Activated B cell treated with CpG ODN at 0.5 μM for 24 hours (primary cell): Measurements from ENCODE around the gene ZKSCAN5. TPM values are rescaled to one million over a fixed set of nuclear protein-coding genes. Genes with fewer than 3 reads are reported as not detected.

ENCODE experiments used
- ATAC-seq: fragments of 200-7000 bp; cut with Tn5 transposase; one replicate; pipeline ENCODE4 v1.10.0; 2021; ENCODE audit warnings: low read depth, mild to moderate bottlenecking, moderate library complexity
- CTCF ChIA-PET: fragments of 350-600 bp; sonication (Branson Sonifier 250); formaldehyde crosslinking; loops from one replicate; lab custom pipeline; 2021; ENCODE audit warnings: antibody characterized with exemption; lab: Charles Lee
- POLR2A ChIA-PET: fragments of 350-600 bp; sonication (Branson Sonifier 250); formaldehyde crosslinking; loops from one replicate; lab custom pipeline; 2021; ENCODE audit warnings: antibody characterized with exemption; lab: Charles Lee
- DNase-seq: peaks from one replicate; pipeline ENCODE4 v3.0.0; 2022
- H3K27ac Mint-ChIP-seq: one replicate; pipeline ENCODE4 v1.8.0; 2020; ENCODE audit warnings: mixed read lengths
- H3K27me3 Mint-ChIP-seq: one replicate; pipeline ENCODE4 v1.8.0; 2021; ENCODE audit warnings: mixed read lengths
- H3K36me3 Mint-ChIP-seq: one replicate; pipeline ENCODE4 v1.8.0; 2021; ENCODE audit warnings: low read depth, mixed read lengths
- H3K4me1 Mint-ChIP-seq: one replicate; pipeline ENCODE4 v1.8.0; 2021; ENCODE audit warnings: mixed read lengths
- H3K4me3 Mint-ChIP-seq: one replicate; pipeline ENCODE4 v1.8.0; 2020; ENCODE audit warnings: mild to moderate bottlenecking, mixed read lengths
- H3K9me3 Mint-ChIP-seq: one replicate; pipeline ENCODE4 v1.8.0; 2020; ENCODE audit warnings: mixed read lengths
- intact Hi-C: fragments of 100-400 bp; cut with micrococcal nuclease; formaldehyde crosslinking; loops from one replicate; pipeline ENCODE4 v1.15.1; 2024
- total RNA-seq: library from RNA; stranded (reverse); gene quantifications from 2 replicates; pipeline ENCODE4 v1.2.3, GENCODE V29; 2022
- TF ChIP-seq, protein P1 (sequence below): fragments of 200-600 bp; IDR thresholded peaks from one replicate; pipeline ENCODE4 v1.8.0; 2022; ENCODE audit warnings: antibody characterized with exemption, mild to moderate bottlenecking

The ZKSCAN5 gene
- 9.5 and 10.3 TPM in 2 replicates for total RNA-seq

DNA sequence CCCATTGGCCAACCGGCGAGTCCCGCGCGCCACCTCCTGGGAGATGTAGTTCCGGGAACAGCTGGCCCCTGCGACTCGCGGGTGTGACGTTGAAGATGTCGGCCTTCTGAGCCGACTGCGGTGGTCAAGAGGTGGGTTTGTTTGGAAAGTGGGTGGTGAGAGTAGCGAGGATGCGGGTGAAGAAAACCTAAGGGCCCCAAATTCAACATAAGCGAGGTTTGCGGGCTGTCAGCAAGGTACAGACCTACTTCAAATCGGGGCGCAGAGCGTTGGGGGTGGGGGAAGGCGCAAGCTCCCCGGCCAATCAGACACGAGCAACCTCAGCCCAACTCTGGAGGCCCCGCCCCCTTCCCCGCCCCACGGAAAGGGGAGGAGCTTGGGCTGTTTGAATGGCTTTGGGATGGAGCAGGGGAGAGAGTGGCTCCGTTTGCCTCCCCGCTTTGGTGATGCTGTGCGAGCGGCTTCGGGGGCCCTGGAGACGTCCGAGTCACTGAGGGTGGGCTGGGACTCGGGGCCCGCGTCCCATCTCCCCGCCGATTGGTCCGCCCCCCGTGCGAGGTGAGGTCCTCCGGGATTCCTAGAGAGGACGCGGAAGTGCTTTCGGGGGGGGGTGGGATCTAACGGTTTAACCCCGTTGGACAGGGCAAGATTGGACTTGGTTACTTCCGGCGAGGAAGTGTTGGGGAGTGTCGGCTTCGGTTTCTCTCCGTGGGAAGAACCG lies at the start of gene ZKSCAN5:
Gene ZKSCAN5 (plus strand): TSS at position 60 of the 721 bp plus-strand sequence. CDS start 1,383 bp downstream, outside the sequence.
- CTCF ChIA-PET = interaction anchor here (1.3 kb wide), 1 partner anchor 112 kb away, joined by 4 read pairs; the partner anchor contains the start of gene ZSCAN25
- peaks cover 38% of the 10 kb centered on the region for H3K4me1 Mint-ChIP-seq
- ATAC-seq = peak; percentile 84
- H3K36me3 Mint-ChIP-seq = peaks cover 12% of the 10 kb centered on the region
- no peaks in the 10 kb centered on the region for H3K27me3 Mint-ChIP-seq
- POLR2A ChIA-PET = interaction anchor here (0.5 to 4.6 kb wide), 30 partner anchors 9 to 1713 kb away, joined by 3 to 69 read pairs (median 4); partner anchors contain the start of genes ARPC1A, ATP5MF, BUD31 and CPSF4
- peak; percentile 93 for DNase-seq
- intact Hi-C loops = loop anchor here (1.0 to 5.0 kb wide), 12 partner anchors 32 to 1748 kb away; partner anchors contain the start of genes ARPC1B, ATP5MF, BUD31 and CPSF4
- no peaks in the 10 kb centered on the region for H3K9me3 Mint-ChIP-seq
- H3K4me3 Mint-ChIP-seq = peak within 1 kb of the TSS; percentile 98
- peak within 1 kb of the TSS; percentile 98 for H3K27ac Mint-ChIP-seq
- TF ChIP-seq, protein P1, sequence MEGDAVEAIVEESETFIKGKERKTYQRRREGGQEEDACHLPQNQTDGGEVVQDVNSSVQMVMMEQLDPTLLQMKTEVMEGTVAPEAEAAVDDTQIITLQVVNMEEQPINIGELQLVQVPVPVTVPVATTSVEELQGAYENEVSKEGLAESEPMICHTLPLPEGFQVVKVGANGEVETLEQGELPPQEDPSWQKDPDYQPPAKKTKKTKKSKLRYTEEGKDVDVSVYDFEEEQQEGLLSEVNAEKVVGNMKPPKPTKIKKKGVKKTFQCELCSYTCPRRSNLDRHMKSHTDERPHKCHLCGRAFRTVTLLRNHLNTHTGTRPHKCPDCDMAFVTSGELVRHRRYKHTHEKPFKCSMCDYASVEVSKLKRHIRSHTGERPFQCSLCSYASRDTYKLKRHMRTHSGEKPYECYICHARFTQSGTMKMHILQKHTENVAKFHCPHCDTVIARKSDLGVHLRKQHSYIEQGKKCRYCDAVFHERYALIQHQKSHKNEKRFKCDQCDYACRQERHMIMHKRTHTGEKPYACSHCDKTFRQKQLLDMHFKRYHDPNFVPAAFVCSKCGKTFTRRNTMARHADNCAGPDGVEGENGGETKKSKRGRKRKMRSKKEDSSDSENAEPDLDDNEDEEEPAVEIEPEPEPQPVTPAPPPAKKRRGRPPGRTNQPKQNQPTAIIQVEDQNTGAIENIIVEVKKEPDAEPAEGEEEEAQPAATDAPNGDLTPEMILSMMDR = no peak

DNA sequence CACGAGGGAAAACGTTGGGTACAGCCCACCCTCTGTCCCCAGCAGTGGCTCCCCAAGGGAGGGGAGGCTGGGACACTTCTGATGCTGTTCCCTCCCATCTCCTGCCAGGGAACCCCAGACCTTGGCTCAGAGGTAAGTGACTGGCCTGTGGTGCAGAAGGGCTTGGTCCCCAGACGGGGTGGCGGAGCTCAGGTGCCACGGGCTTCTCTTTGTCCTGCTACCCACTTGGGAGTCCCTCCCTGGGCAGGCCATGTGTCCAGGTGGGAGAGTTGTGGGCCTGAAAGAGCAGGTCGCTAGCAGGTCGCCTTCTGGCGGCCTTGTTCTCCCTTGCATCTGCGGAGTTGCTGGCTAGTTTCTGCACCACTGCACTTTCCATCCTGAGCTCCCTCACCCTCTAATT lies 48.6 kb upstream of the ZKSCAN5 start:
- DNase-seq (no peak), ATAC-seq (no peak)
- Mint-ChIP-seq H3K27ac (no peak overlapping the region), H3K4me1 (peaks cover 10% of the 10 kb centered on the region), H3K36me3 (peaks cover 94% of the 10 kb centered on the region), H3K27me3 (no peaks in the 10 kb centered on the region), H3K4me3 (no peak overlapping the region), H3K9me3 (no peaks in the 10 kb centered on the region)
- ChIA-PET POLR2A (interaction anchor here (0.6 kb wide), 1 partner anchor 10 kb away, joined by 4 read pairs; no protein-coding TSS in a partner anchor), CTCF (no interaction called here)
- TF ChIP-seq, protein P1 = no peak
- intact Hi-C loops = no loop called here

DNA sequence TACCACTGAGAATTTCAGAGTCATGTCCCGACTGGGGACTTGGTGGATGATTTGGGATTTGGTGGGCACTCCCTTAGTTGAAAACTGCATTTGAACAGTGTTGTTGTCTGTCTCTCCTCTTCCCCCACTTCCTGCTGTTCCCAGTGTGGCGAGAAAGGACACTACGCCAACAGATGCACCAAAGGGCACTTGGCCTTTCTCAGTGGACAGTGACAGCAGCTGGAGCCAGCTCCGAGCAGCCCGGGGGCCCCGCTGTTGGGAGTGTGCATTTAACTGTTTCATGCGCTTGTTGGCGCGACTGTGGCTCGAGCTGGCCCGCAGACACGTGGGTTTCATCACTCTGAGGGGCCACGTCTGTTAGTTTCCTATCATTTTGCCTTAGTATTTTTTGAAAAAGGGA lies 48.2 kb upstream of the ZKSCAN5 start:
- H3K4me1 Mint-ChIP-seq = peaks cover 11% of the 10 kb centered on the region
- ATAC-seq (no peak), DNase-seq (no peak)
- H3K27ac Mint-ChIP-seq = no peak overlapping the region
- intact Hi-C loops = no loop called here
- no peaks in the 10 kb centered on the region for H3K9me3 Mint-ChIP-seq
- no peak overlapping the region for H3K4me3 Mint-ChIP-seq
- TF ChIP-seq, protein P1 = no peak
- H3K36me3 Mint-ChIP-seq = peaks cover 89% of the 10 kb centered on the region
- H3K27me3 Mint-ChIP-seq = no peaks in the 10 kb centered on the region
- ChIA-PET CTCF (no interaction called here), POLR2A (no interaction called here)

DNA sequence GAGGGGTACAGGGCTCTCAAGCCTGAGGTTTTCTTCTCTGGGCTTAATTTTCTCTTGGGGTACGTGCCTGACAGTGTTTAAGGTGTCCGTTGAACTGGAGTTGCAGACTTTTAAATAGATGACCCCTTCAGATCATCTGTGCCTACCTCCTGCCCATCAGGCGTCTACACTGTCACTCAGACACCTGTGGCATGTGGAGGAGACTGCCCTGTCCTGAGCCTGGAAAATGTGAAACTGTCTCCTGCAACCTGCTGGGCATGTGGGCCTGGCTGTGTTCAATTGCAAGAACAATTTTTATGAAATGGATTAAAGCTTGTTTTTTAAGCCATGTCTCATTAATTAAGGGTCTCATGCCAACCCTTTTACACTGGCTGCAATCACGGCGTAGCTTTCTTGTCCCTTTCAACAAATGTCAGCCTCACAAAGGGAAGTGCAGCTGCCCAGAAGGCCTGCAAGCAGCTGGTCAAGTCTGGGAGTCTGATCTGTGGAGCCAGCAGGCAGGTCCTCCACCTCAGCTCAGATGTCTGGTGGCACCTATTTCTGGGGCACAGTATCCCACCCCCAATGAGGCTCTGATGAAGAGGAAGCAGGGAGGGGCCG lies 47.3 kb upstream of the ZKSCAN5 start:
- intact Hi-C loops = no loop called here
- H3K4me1 Mint-ChIP-seq = peaks cover 11% of the 10 kb centered on the region
- ATAC-seq (no peak), DNase-seq (no peak)
- ChIA-PET CTCF (interaction anchor here (0.6 kb wide), 1 partner anchor 598 kb away, joined by 4 read pairs; no protein-coding TSS in a partner anchor), POLR2A (no interaction called here)
- H3K27me3 Mint-ChIP-seq = no peaks in the 10 kb centered on the region
- no peaks in the 10 kb centered on the region for H3K9me3 Mint-ChIP-seq
- peaks cover 85% of the 10 kb centered on the region for H3K36me3 Mint-ChIP-seq
- no peak overlapping the region for H3K27ac Mint-ChIP-seq
- TF ChIP-seq, protein P1 = no peak
- no peak overlapping the region for H3K4me3 Mint-ChIP-seq
